ENCODE results near the gene YWHAE. TPM values are rescaled to one million over a fixed set of nuclear protein-coding genes. Genes with fewer than 3 reads are reported as not detected.

Gene YWHAE
- total RNA-seq, 4 donors from 2014 or later, result 390 to 894 (median 580) TPM

DNA sequence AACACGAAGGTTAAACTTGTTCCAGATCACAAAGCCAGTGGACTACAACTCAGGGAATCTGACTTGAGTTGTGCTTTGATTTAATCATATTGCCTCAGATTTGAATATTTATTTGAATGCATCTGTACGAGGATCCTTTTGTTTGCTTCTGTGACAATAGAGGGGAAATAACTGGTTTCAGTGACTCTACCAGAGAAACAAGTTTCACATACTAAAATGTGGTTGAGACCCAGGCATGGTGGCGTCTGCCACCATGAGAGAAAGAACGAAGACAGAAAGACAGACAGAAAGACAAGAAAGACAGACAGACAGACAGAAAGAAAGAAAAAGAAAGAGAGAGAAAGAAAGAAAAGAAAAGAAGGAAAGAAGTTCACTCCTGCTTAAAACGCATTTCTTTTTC is 24.0 kb downstream of the YWHAE start:
- intact Hi-C loops (cut with DNase I; ENCODE audit: low total_unique reads), result no loop called here
- no peak for TF ChIP-seq POLR2A (IDR thresholded peaks at IDR 0.05)
- TF ChIP-seq, protein P1, sequence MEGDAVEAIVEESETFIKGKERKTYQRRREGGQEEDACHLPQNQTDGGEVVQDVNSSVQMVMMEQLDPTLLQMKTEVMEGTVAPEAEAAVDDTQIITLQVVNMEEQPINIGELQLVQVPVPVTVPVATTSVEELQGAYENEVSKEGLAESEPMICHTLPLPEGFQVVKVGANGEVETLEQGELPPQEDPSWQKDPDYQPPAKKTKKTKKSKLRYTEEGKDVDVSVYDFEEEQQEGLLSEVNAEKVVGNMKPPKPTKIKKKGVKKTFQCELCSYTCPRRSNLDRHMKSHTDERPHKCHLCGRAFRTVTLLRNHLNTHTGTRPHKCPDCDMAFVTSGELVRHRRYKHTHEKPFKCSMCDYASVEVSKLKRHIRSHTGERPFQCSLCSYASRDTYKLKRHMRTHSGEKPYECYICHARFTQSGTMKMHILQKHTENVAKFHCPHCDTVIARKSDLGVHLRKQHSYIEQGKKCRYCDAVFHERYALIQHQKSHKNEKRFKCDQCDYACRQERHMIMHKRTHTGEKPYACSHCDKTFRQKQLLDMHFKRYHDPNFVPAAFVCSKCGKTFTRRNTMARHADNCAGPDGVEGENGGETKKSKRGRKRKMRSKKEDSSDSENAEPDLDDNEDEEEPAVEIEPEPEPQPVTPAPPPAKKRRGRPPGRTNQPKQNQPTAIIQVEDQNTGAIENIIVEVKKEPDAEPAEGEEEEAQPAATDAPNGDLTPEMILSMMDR (IDR thresholded peaks at IDR 0.05), result no peak
- Histone ChIP-seq H3K27me3 (no peaks in the 10 kb centered on the region), H3K4me1 (peaks cover 15 to 36% of the 10 kb centered on the region in 2 donors), H3K4me3 (no peak overlapping the region), H3K9me3 (no peaks in the 10 kb centered on the region), H3K36me3 (no peaks in the 10 kb centered on the region), H3K27ac (peak overlapping the region; percentile 74 to 83)
- DNase-seq, result no peak

DNA sequence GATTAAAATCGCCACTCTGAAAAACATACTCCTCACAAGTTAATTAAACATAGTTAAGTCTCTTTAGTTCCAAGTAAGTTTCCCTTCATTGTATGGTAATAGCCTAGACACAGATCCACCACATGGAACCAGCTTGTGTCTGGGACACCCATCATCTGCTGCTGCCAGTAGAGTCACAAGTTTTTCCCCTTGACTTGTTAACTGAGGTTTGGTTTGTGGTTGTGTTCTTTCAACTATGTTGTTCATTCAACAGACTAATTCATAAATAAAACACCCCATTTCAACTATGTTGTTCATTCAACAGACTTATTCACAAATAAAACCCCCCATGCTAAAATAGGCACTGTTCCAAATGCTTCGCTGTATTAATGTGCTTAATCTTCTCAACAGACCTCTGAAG is 24.4 kb downstream of the YWHAE start:
- H3K27ac ChIP-seq, result peak overlapping the region; percentile 74 to 83
- intact Hi-C loops (cut with DNase I; ENCODE audit: low total_unique reads), result no loop called here

DNA sequence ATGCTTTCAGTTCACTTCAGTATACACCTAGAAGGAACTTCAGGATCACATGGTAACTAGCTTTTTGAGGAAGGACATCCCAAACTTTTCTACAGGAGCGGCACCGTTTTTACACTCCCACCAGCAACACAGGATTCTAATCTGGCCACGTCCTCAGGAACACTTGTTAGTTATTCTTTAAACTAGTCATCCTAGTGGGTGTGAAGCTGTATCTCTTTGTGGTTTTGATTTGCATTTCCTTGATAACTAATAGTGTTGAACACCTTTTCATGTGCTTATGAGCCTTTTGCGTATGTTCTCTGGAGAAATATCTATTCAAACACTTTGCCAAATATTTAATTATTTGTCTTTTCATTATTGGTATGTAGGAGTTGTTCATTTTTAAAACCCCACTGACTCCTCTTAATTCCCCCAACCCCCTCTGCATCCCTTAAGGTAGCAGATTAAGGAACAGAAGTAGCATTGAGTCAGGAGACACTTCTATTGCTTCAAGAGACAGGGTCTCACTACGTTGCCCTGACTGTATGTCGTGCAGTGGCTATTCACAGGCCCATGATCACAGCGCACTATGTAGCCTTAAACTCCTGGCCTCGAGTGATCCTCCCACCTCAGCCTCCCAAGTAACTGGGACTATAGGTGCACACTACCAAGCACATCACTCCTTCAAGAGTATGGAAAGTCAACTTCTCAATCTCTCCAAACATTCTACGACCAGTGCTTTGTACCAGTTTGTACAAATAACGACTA is 25.4 kb downstream of the YWHAE start:
- peak overlapping the region in 1 of 2 donors; percentile 11 for H3K4me3 ChIP-seq
- intact Hi-C loops (cut with DNase I; ENCODE audit: low total_unique reads), result no loop called here
- peaks cover 15 to 25% of the 10 kb centered on the region in 2 donors for H3K4me1 ChIP-seq

More for the DNA sequence above, 24.4 kb downstream of the YWHAE start:
- no peak overlapping the region for H3K4me3 ChIP-seq
- no peaks in the 10 kb centered on the region for H3K27me3 ChIP-seq
- DNase-seq, result no peak
- no peaks in the 10 kb centered on the region for H3K36me3 ChIP-seq
- peaks cover 15 to 31% of the 10 kb centered on the region in 2 donors for H3K4me1 ChIP-seq
- TF ChIP-seq, protein P1 (IDR thresholded peaks at IDR 0.05), result no peak
- no peak for TF ChIP-seq POLR2A (IDR thresholded peaks at IDR 0.05)
- no peaks in the 10 kb centered on the region for H3K9me3 ChIP-seq

DNA sequence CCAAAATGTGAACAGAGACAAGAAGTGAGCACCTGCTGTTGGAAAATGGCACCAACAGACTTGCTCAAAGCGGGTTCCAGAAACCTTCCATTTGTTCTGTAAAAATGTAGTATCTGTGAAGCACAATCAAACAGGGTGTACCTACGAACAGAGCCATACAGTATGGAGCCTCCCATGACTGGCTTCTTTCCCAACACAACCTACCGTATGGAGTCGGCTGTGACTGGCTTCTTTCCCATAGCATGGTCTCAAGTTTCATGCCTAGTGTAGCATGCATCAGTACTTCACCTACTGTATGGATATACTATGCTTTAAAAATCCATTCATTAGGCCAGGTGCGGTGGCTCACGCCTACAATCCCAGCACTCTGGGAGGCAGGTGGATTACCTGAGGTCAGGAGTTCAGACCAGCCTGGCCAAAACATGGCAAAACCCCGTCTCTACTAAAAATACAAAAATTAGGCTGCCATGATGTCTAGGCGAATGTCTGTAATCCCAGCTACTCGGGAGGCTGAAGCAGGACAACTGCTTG is 26.2 kb downstream of the YWHAE start:
- intact Hi-C loops (cut with DNase I; ENCODE audit: low total_unique reads), result no loop called here
- Histone ChIP-seq H3K36me3 (no peaks in the 10 kb centered on the region), H3K9me3 (no peaks in the 10 kb centered on the region), H3K4me3 (no peak overlapping the region), H3K27ac (peak overlapping the region; percentile 74 to 83), H3K4me1 (peaks cover 21 to 25% of the 10 kb centered on the region in 2 donors), H3K27me3 (no peaks in the 10 kb centered on the region)
- no peak for DNase-seq
- TF ChIP-seq POLR2A (IDR thresholded peaks at IDR 0.05), result no peak
- TF ChIP-seq, protein P1 (IDR thresholded peaks at IDR 0.05), result no peak

More for the DNA sequence above, 25.4 kb downstream of the YWHAE start:
- peak overlapping the region; percentile 74 to 83 for H3K27ac ChIP-seq
- H3K36me3 ChIP-seq, result no peaks in the 10 kb centered on the region
- no peak for DNase-seq
- H3K9me3 ChIP-seq, result no peaks in the 10 kb centered on the region
- no peaks in the 10 kb centered on the region for H3K27me3 ChIP-seq
- no peak for TF ChIP-seq POLR2A (IDR thresholded peaks at IDR 0.05)
- TF ChIP-seq, protein P1 (IDR thresholded peaks at IDR 0.05), result no peak

DNA sequence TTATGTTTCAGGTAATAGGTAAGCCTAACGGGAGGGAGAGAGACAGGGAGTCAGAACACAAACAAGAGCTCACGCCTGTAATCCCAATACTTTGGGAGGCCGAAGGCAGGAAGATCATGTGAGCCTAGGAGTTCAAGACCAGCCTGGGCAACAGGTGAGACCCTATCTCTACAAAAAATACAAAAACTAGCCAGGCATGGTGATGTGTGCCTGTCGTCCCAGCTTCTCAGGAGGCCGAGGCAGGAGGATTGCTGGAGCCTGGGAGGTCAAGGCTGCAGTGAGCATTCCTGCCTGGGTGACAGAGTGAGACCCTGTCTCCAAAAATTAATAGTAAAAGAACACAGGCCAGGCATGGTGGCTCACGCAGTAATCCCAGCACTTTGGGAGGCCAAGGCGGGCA is 27.4 kb downstream of the YWHAE start:
- no peak for DNase-seq
- Histone ChIP-seq H3K4me1 (peaks cover 29 to 32% of the 10 kb centered on the region in 2 donors), H3K4me3 (no peak overlapping the region), H3K27ac (no peak overlapping the region), H3K27me3 (no peaks in the 10 kb centered on the region), H3K36me3 (no peaks in the 10 kb centered on the region), H3K9me3 (no peaks in the 10 kb centered on the region)
- intact Hi-C loops (cut with DNase I; ENCODE audit: low total_unique reads), result no loop called here
- TF ChIP-seq, protein P1 (IDR thresholded peaks at IDR 0.05), result no peak
- TF ChIP-seq POLR2A (IDR thresholded peaks at IDR 0.05), result no peak

Measured in uterus (tissue), 4 donors.